GM18498 (cell line): ENCODE measurements around the gene C10orf71.

Source experiments
- ATAC-seq: cut with Tn5 transposase; IDR thresholded peaks from one replicate; pipeline ENCODE4 v1.9.1; 2021; ENCODE audit warnings: mild to moderate bottlenecking, moderate library complexity; ENCODE audit not compliant: unreplicated experiment

Gene C10orf71

DNA sequence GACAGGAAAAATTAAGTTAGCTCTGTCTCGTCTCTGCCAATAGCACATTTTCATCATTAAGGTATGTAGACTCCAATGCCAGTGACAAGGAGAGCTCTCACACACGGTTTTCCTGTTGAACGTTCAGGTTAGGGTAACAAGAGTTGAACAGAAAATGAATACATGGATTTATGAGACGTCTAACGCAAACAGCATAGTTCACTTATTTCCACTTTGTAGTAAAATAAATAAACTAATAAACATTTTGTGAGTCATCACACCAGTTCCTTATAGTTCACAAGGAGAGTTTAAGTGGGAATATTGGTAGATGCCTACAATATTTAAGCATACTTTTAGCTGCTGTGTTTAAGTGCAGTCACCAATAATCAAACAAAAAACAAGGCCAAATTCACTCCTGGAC lies 75.8 kb downstream of the C10orf71 start:
- ATAC-seq = no peak

DNA sequence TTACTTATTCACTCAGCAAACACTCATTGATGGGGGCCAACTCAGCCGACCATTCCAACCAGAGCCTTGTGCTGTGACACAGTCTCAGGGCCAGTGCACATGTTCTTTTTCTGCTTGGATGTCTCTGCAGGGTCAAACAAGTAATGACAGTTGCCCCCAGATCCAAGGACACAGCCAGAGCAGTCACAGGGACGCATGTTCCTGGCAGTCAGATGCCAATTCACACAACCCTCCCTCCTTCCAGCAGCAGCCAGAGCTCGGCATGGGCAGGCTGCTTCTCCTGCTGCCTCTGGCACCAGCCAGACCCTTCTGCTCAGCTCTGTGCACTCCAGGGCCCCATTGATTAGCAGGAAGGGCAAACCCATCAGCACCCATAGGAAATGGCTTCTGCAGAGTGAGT lies 76.6 kb downstream of the C10orf71 start:
- no peak for ATAC-seq
